ENCODE data around the gene ALDH4A1. TPM values are rescaled to one million over a fixed set of nuclear protein-coding genes. Genes with fewer than 3 reads are reported as not detected.
A peak's percentile ranks its signal among the peaks of the same experiment; 100 is the strongest.

ALDH4A1 gene
- total RNA-seq, 4 donors from 2014 or later = 25.0 to 33.0 (median 29.6) TPM

GRCh38 chr1:18927654-18928272 is 25.4 kb upstream of the ALDH4A1 start:
- Histone ChIP-seq H3K27ac (peak overlapping the region; percentile 88), H3K9me3 (no peaks in the 10 kb centered on the region), H3K4me3 (peak overlapping the region; percentile 19), H3K4me1 (peaks cover 93% of the 10 kb centered on the region), H3K36me3 (no peaks in the 10 kb centered on the region), H3K27me3 (no peaks in the 10 kb centered on the region)
- DNase-seq (ENCODE audit: low spot score in 2 of 2) = no peak
- TF ChIP-seq CTCF (IDR thresholded peaks at IDR 0.05) = no peak
- no peak for TF ChIP-seq POLR2A (IDR thresholded peaks at IDR 0.05)
- no peak for TF ChIP-seq EP300 (IDR thresholded peaks at IDR 0.05)
- no peak for TF ChIP-seq POLR2AphosphoS5 (IDR thresholded peaks at IDR 0.05)
- WGBS = 48% methylated on average over 11 of the region's 12 CpGs

GRCh38 chr1:18927082-18927653 is 24.8 kb upstream of the ALDH4A1 start:
- peak overlapping the region; percentile 19 for H3K4me3 ChIP-seq
- WGBS = 72% methylated on average over 10 of the region's 16 CpGs
- peaks cover 93% of the 10 kb centered on the region for H3K4me1 ChIP-seq

GRCh38 chr1:18926315-18927081 is 24.1 kb upstream of the ALDH4A1 start:
- Histone ChIP-seq H3K36me3 (no peaks in the 10 kb centered on the region), H3K4me3 (peak overlapping the region; percentile 19), H3K27ac (peak overlapping the region; percentile 88), H3K27me3 (no peaks in the 10 kb centered on the region), H3K9me3 (no peaks in the 10 kb centered on the region), H3K4me1 (peaks cover 93% of the 10 kb centered on the region)
- DNase-seq (ENCODE audit: low spot score in 2 of 2) = peak in 1 of 2 donors; percentile 85
- TF ChIP-seq POLR2A (IDR thresholded peaks at IDR 0.05) (no peak), CTCF (IDR thresholded peaks at IDR 0.05) (no peak), POLR2AphosphoS5 (IDR thresholded peaks at IDR 0.05) (no peak), EP300 (IDR thresholded peaks at IDR 0.05) (no peak)
- 21% methylated on average over 4 of the region's 13 CpGs for WGBS

More at GRCh38 chr1:18927082-18927653, 24.8 kb upstream of the ALDH4A1 start:
- H3K36me3 ChIP-seq = no peaks in the 10 kb centered on the region
- TF ChIP-seq CTCF (IDR thresholded peaks at IDR 0.05) (no peak), EP300 (IDR thresholded peaks at IDR 0.05) (no peak), POLR2AphosphoS5 (IDR thresholded peaks at IDR 0.05) (no peak), POLR2A (IDR thresholded peaks at IDR 0.05) (no peak)
- no peaks in the 10 kb centered on the region for H3K9me3 ChIP-seq
- peak overlapping the region; percentile 88 for H3K27ac ChIP-seq
- DNase-seq (ENCODE audit: low spot score in 2 of 2) = no peak
- no peaks in the 10 kb centered on the region for H3K27me3 ChIP-seq

- Histone ChIP-seq H3K4me1 (peaks cover 87% of the 10 kb centered on the region), H3K27ac (no peak overlapping the region), H3K36me3 (peaks cover 6% of the 10 kb centered on the region), H3K27me3 (no peaks in the 10 kb centered on the region), H3K4me3 (no peak overlapping the region), H3K9me3 (no peaks in the 10 kb centered on the region)
- TF ChIP-seq CTCF (IDR thresholded peaks at IDR 0.05) (no peak), POLR2AphosphoS5 (IDR thresholded peaks at IDR 0.05) (no peak)
- WGBS = 92% methylated on average over 9 of the region's 9 CpGs
- DNase-seq (ENCODE audit: low spot score in 2 of 2) = no peak
These were observed 22.9 kb upstream of the ALDH4A1 start for GRCh38 chr1:18925279-18925678.

- H3K27ac ChIP-seq = peak overlapping the region; percentile 70
- DNase-seq (ENCODE audit: low spot score in 2 of 2) = no peak
- H3K9me3 ChIP-seq = no peaks in the 10 kb centered on the region
- TF ChIP-seq POLR2AphosphoS5 (IDR thresholded peaks at IDR 0.05) = no peak
- TF ChIP-seq POLR2A (IDR thresholded peaks at IDR 0.05) = no peak
- no peak for TF ChIP-seq EP300 (IDR thresholded peaks at IDR 0.05)
- TF ChIP-seq CTCF (IDR thresholded peaks at IDR 0.05) = no peak
- H3K4me1 ChIP-seq = peaks cover 79% of the 10 kb centered on the region
- no peaks in the 10 kb centered on the region for H3K27me3 ChIP-seq
- 45% methylated on average over 11 of the region's 11 CpGs for WGBS
- peak overlapping the region; percentile 2 for H3K4me3 ChIP-seq
- peaks cover 13% of the 10 kb centered on the region for H3K36me3 ChIP-seq
These were observed 21.9 kb upstream of the ALDH4A1 start for GRCh38 chr1:18924221-18924691.
